Gastrocnemius medialis (tissue), 4 donors: Measurements from ENCODE around the gene IRF5. TPM values are rescaled to one million over a fixed set of nuclear protein-coding genes. Genes with fewer than 3 reads are reported as not detected.
A peak's percentile ranks its signal among the peaks of the same experiment; 100 is the strongest.
"Not testable (repeated sequence)": the region's sequence is repeated elsewhere in the genome, so short reads cannot be mapped to it uniquely, and the experiment has no call there.

Experiments used
- ATAC-seq, 2 donors: fragments of 150-250 bp; one replicate each; pipeline ENCODE4 v1.9.1; 2016
- DNase-seq, 2 donors: peaks; one replicate each; pipeline ENCODE4 v3.0.0-alpha.2; 2019
- H3K27ac ChIP-seq, 4 donors: fragments of 200-600 bp; sonication (generic); 1 replicate in 1 of 4; 2 replicates in 3 of 4; pipeline ENCODE4 v1.5.1; 2016 to 2018; ENCODE audit warnings: mild to moderate bottlenecking in 2 of 4, moderate library complexity in 1 of 4
- H3K27me3 ChIP-seq, 3 donors: fragments of 200-600 bp; sonication (generic) in 2 of 3; 1 replicate in 1 of 3; 2 replicates in 2 of 3; pipeline versions ENCODE4 v1.5.1 to v1.6.0; 2016 to 2019; ENCODE audit warnings: mild to moderate bottlenecking in 1 of 3, moderate library complexity in 1 of 3
- H3K36me3 ChIP-seq, 2 donors: fragments of 200-600 bp; sonication (generic) in 1 of 2; one replicate each; pipeline ENCODE4 v1.5.1; 2017 to 2018
- H3K4me1 ChIP-seq, 2 donors: fragments of 200-600 bp; sonication (generic) in 1 of 2; one replicate each; pipeline ENCODE4 v1.5.1; 2016 to 2017; ENCODE audit warnings: mild to moderate bottlenecking in 2 of 2
- H3K4me3 ChIP-seq, 4 donors: fragments of 200-600 bp; sonication (generic) in 3 of 4; 1 replicate in 1 of 4; 2 replicates in 3 of 4; pipeline ENCODE4 v1.5.1; 2016 to 2019; ENCODE audit warnings: mild to moderate bottlenecking in 2 of 4
- H3K9me3 ChIP-seq, 3 donors: fragments of 200-600 bp; sonication (generic) in 2 of 3; 1 replicate in 1 of 3; 2 replicates in 2 of 3; pipeline ENCODE4 v1.5.1; 2016 to 2019
- CTCF ChIP-seq, 5 experiments: fragments of 450-650 bp in 3 of 5; fragments of 200-600 bp in 2 of 5; sonication (generic) in 2 of 5; IDR thresholded peaks in 4 of 5; conservative IDR thresholded peaks in 1 of 5; 1 replicate in 4 of 5; 2 replicates in 1 of 5; pipeline ENCODE4 v1.5.1; 2016 to 2019; ENCODE audit warnings: antibody characterized with exemption in 5 of 5, mild to moderate bottlenecking in 3 of 5, moderate library complexity in 3 of 5
- POLR2A ChIP-seq, 2 donors: fragments of 450-650 bp; IDR thresholded peaks; one replicate each; pipeline ENCODE4 v1.6.1; 2017; ENCODE audit warnings: antibody characterized with exemption in 2 of 2, mild to moderate bottlenecking in 2 of 2, moderate library complexity in 2 of 2
- in situ Hi-C, 4 donors: fragments of 200-750 bp; cut with MboI; loops; one replicate each; pipeline versions ENCODE4 v1.15.0 to v1.8.0; 2017; ENCODE audit warnings: low sequenced_read_pairs in 4 of 4
- intact Hi-C: fragments of 100-400 bp; cut with DNase I; formaldehyde crosslinking; loops from one replicate; pipeline ENCODE4 v1.15.1; 2023; ENCODE audit warnings: low total_unique reads
- total RNA-seq, 4 donors: library from RNA; depleted of rRNA; stranded (reverse); fragments of >200 nt; gene quantifications; one replicate each; pipeline versions ENCODE4 v1.1.0 to v1.2.3, GENCODE V29; 2016

IRF5 gene
- total RNA-seq, 4 donors from 2014 or later = 0.27 to 3.8 (median 2.8) TPM

GRCh38 chr7:128939861-128940410 is 2.2 kb downstream of the IRF5 start:
- no peak overlapping the region for H3K27ac ChIP-seq
- in situ Hi-C loops = no loop called here
- H3K27me3 ChIP-seq = peaks cover 22 to 33% (median 28%) of the 10 kb centered on the region in 3 donors

DNA sequence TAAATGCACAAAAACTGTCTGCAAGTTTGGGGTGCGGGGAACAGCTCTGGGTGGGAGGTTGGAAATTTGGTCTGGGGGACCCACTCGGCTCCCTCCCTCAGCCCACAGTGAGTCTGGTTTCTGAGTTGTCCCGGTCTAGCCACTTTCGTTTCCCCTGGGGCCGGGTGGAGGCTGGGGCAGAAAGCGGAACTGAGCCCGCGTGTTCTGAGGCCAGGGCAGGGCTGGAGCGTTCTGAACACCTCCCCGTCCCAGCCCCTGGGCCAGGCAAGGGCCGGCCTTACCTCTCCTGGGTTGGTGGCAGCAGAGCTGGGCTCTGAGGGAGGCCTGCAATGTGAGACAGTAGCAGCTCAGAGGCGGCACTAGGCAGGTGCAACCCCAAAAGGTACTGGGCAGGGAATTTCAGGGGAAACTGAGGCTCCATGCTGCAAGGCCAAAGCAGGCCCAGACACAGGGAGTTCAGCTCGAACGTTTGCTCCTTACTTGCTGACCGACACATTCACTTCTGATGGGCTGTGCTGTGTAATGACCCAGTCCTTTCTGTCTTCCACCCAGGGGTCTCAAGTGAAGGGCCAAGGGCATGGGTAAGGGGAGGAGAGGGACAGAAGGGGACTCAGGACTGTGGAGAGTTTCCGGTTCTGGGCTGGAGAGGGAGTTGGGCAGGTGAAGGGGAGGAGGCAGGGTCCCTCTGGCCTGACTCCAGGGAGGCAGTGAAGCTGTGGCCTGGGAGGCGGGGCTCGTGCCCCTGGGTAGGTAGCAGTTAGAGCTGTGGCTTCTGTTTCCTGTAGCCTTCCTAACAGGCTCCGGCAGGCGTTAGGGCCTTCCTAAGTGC is 3.0 kb downstream of the IRF5 start:
- Histone ChIP-seq H3K4me3 (no peak overlapping the region), H3K27ac (no peak overlapping the region), H3K4me1 (peaks cover 4 to 5% of the 10 kb centered on the region in 2 donors), H3K27me3 (peaks cover 22 to 28% (median 23%) of the 10 kb centered on the region in 3 donors), H3K9me3 (no peaks in the 10 kb centered on the region), H3K36me3 (no peaks in the 10 kb centered on the region)
- in situ Hi-C loops (no loop called here), intact Hi-C loops (no loop called here)
- no peak for TF ChIP-seq POLR2A (IDR thresholded peaks at IDR 0.05)
- TF ChIP-seq CTCF (IDR thresholded peaks at IDR 0.05 in 4 of 5, conservative IDR thresholded peaks at IDR 0.05 in 1 of 5) = no peak
- DNase-seq (no peak), ATAC-seq (no peak)

More at GRCh38 chr7:128939861-128940410, 2.2 kb downstream of the IRF5 start:
- Histone ChIP-seq H3K4me1 (peaks cover 4 to 5% of the 10 kb centered on the region in 2 donors), H3K9me3 (no peaks in the 10 kb centered on the region), H3K36me3 (no peaks in the 10 kb centered on the region), H3K4me3 (peak overlapping the region in 1 of 4 donors; percentile 7)
- intact Hi-C loops = no loop called here
- TF ChIP-seq CTCF (IDR thresholded peaks at IDR 0.05 in 4 of 5, conservative IDR thresholded peaks at IDR 0.05 in 1 of 5) = no peak
- no peak for TF ChIP-seq POLR2A (IDR thresholded peaks at IDR 0.05)
- DNase-seq = no peak
- ATAC-seq = no peak

GRCh38 chr7:128941323-128941890 is 3.7 kb downstream of the IRF5 start:
- Histone ChIP-seq H3K36me3 (no peaks in the 10 kb centered on the region), H3K9me3 (no peaks in the 10 kb centered on the region), H3K4me3 (no peak overlapping the region), H3K27ac (no peak overlapping the region), H3K27me3 (peaks cover 19 to 22% (median 21%) of the 10 kb centered on the region in 3 donors), H3K4me1 (peaks cover 4 to 5% of the 10 kb centered on the region in 2 donors)
- TF ChIP-seq CTCF (IDR thresholded peaks at IDR 0.05 in 4 of 5, conservative IDR thresholded peaks at IDR 0.05 in 1 of 5) (no peak), POLR2A (IDR thresholded peaks at IDR 0.05) (no peak)
- DNase-seq (no peak), ATAC-seq (no peak)
- intact Hi-C loops (no loop called here), in situ Hi-C loops (no loop called here)

DNA sequence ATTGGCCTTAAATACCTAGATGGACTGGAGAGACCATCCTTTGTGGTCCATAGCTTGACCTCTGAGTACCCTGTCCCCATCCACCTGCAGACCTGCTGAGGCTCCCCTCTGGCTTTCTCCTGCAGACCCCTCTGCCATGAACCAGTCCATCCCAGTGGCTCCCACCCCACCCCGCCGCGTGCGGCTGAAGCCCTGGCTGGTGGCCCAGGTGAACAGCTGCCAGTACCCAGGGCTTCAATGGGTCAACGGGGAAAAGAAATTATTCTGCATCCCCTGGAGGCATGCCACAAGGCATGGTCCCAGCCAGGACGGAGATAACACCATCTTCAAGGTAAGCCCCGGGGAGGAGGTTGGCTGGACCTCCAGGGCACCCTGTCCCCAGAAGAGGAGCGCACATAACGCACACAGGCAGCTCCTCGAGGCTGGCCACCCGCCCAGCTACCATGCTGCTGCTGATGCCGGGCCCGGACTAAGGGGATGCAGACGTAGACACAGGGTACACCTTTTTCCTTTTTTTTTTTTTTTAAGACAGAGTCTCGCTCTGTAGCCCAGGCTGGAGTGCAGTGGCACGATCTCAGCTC is 4.3 kb downstream of the IRF5 start:
- in situ Hi-C loops = no loop called here

GRCh38 chr7:128943251-128943650 is 5.5 kb downstream of the IRF5 start:
- not testable (repeated sequence) for DNase-seq

More for the DNA sequence above, 4.3 kb downstream of the IRF5 start:
- H3K27ac ChIP-seq = no peak overlapping the region
- no peak overlapping the region for H3K4me3 ChIP-seq
- peaks cover 4 to 5% of the 10 kb centered on the region in 2 donors for H3K4me1 ChIP-seq
- peaks cover 14 to 18% (median 16%) of the 10 kb centered on the region in 3 donors for H3K27me3 ChIP-seq
- DNase-seq = no peak
- TF ChIP-seq POLR2A (IDR thresholded peaks at IDR 0.05) = no peak
- TF ChIP-seq CTCF (IDR thresholded peaks at IDR 0.05 in 4 of 5, conservative IDR thresholded peaks at IDR 0.05 in 1 of 5) = no peak
- no peaks in the 10 kb centered on the region for H3K36me3 ChIP-seq
- intact Hi-C loops = no loop called here
- no peak for ATAC-seq
- no peaks in the 10 kb centered on the region for H3K9me3 ChIP-seq

More at GRCh38 chr7:128943251-128943650, 5.5 kb downstream of the IRF5 start:
- intact Hi-C loops, ATAC-seq, H3K9me3 ChIP-seq, H3K27ac ChIP-seq, H3K36me3 ChIP-seq, H3K4me3 ChIP-seq, in situ Hi-C loops, H3K4me1 ChIP-seq: not testable (repeated sequence)
- peaks cover 4 to 13% (median 7%) of the 10 kb centered on the region in 3 donors for H3K27me3 ChIP-seq
